HG02763 (cell line): ENCODE results near the gene MTCL1.

Experiments
- ATAC-seq: cut with Tn5 transposase; IDR thresholded peaks from one replicate; pipeline ENCODE4 v1.9.1; 2021; ENCODE audit warnings: mild to moderate bottlenecking, moderate library complexity; ENCODE audit not compliant: unreplicated experiment

Gene MTCL1

GRCh38 chr18:8854962-8855361, 149.6 kb downstream of the MTCL1 start:
- ATAC-seq, result no peak

GRCh38 chr18:8856212-8856611, 150.9 kb downstream of the MTCL1 start:
- no peak for ATAC-seq

GRCh38 chr18:8856769-8857393, 151.5 kb downstream of the MTCL1 start:
- no peak for ATAC-seq

- ATAC-seq, result no peak
Observed at GRCh38 chr18:8857806-8858205, 152.4 kb downstream of the MTCL1 start.

DNA sequence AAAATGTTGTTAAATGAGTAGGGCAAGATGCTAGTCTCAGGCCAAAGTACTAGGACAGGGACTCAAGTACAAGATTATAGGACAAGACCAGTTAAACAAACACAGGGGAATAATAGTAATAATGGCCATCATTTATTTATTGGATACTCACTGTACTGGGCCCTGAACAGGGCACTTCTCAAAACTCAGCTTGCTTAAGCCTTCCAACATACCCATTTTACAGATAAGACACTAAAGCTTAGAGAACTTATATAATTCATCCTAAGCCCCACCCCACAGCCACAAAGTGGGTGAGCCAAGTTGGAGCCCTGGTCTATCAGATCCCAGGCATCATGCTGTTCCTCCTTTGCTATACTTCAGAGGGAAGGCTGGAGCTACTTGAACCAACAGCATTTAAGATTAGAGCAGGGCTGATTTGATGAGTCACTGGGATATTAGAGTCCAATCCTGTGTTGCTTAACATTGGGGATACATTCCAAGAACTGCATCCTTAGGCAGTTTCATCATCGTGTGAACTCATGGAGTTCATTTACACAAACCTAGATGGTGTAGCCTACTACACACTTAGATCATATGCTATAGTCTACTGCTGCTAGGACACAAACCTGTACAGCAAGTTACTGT, 153.6 kb downstream of the MTCL1 start:
- no peak for ATAC-seq

- ATAC-seq, result no peak
Observed at GRCh38 chr18:8860845-8861642, 155.7 kb downstream of the MTCL1 start.

GRCh38 chr18:8863427-8863826, 158.1 kb downstream of the MTCL1 start:
- ATAC-seq, result no peak

- no peak for ATAC-seq
Observed at GRCh38 chr18:8865934-8866333, 160.6 kb downstream of the MTCL1 start.

DNA sequence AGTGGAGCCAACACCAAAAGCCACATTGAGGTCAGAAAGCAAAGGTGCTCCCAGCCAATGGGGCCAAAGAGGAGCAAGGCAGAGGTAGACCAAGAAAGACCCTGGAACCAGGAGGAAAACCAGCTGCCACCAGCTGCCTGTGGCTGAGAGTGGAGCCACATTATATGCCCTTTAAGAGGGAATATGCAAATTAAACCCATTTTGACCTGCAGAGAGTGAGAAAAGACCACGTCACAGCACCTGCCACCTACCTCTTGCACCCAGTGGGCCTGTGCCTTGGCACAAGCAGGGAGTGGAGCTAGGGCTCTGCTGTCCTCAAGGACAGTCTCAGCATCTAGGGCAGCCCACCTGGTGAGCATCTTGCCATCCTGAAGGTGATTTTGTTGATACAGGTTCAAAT, 161.3 kb downstream of the MTCL1 start:
- no peak for ATAC-seq

GRCh38 chr18:8868276-8868675, 162.9 kb downstream of the MTCL1 start:
- no peak for ATAC-seq

- ATAC-seq, result no peak
Observed at GRCh38 chr18:8868779-8869415, 163.5 kb downstream of the MTCL1 start.

- ATAC-seq, result no peak
Observed at GRCh38 chr18:8869696-8870095, 164.3 kb downstream of the MTCL1 start.

GRCh38 chr18:8870528-8870927, 165.2 kb downstream of the MTCL1 start:
- ATAC-seq, result no peak

- no peak for ATAC-seq
Observed at GRCh38 chr18:8871489-8871888, 166.1 kb downstream of the MTCL1 start.

DNA sequence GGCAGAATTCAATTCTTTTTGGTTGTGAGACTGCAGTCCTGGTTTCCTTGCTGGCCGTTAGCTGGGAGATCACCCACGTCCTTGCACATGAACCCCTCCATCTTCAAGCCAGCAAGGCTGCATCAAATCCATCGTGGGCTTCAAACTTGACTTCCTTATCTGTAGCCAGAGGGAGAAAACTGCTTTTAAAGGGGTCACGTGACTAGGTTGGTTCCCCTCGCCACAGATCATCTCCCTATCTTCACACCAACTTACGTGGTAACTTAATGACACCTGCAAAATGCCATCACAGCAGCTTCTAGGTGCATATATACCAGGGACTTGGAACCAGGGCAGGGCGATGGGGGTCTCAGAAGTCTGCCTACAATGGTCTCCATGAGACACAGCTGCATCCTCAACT, 169.5 kb downstream of the MTCL1 start:
- no peak for ATAC-seq

- ATAC-seq, result no peak
Observed at GRCh38 chr18:8876887-8877286, 171.5 kb downstream of the MTCL1 start.

DNA sequence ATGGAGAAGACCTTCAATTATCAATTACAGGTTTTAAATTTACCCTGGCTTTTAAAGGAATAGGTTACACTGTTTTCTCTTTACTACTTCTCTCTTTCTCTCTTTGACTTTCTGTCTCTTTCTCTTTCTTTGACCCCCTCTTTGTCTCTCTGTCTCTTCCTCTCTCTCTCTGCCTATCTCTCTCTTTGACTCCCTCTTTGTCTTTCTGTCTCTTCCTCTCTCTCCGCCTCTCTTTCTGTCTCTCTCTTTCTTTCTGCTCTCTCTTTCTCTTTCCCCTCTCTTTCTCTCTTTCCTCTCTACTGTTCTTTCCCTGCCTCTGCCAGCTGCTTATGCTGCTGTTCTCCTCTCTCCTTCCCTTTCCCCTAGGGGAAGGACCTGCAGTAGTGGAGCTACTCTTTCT, 175.7 kb downstream of the MTCL1 start:
- ATAC-seq, result no peak
